Activated CD4-positive, alpha-beta T cell treated with anti-CD3 and anti-CD28 coated beads for 48 hours (primary cell): Measurements from ENCODE around the gene REV3L.
A peak's percentile ranks its signal among the peaks of the same experiment; 100 is the strongest.

Experiments used
- DNase-seq: peaks from one replicate; pipeline ENCODE4 v3.0.0-alpha.2; 2020

The REV3L gene

DNA sequence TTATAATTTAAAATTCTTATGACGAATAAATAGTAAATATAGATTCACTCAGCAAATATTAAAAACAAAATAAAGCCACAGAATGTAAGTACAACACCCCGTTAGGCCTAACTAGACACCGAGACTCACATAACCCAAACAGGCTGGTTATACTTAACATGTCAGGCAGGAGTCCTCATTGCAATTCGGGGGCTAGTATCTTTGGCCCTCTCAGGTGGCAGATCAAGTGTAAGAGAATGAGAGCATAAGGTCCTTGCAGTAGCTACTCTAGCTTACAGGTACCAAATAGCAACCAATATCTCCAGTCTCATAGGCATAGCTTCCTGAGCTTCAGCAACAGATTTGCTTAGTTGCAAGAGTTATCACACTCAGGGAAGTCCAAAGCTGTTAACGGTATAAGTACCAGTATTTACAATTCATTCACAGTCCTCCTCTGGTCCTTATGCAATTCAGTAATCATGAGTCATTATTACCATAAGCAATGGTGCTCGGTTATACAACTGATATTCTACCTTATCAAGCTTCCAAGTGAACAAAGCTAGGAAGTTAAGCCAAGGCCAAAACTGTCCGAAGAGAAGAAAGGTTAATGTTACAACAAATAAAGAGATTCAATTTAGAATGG is 20.1 kb downstream of the REV3L start:
- DNase-seq = no peak

DNA sequence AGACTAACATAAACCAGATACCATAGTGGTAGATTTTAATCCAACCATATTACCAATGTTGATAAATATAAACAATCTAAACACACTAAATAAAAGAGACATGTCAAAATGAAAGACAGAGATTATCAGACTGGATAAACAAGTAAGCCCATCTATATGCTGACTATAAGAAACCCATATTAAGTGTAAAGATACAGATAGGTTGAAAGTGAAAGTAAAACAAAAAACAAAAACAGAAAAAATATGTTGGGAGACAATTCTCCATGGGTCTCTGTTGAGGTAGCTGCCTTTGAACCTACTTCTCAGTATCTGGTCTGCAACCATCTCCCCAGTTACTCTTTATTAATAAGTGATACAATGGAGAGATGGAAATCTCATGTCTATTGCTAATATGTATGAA is 21.2 kb downstream of the REV3L start:
- no peak for DNase-seq

- no peak for DNase-seq
Measured at GRCh38 chr6:111458670-111459232, 24.3 kb downstream of the REV3L start.

GRCh38 chr6:111456208-111456607 is 26.8 kb downstream of the REV3L start:
- DNase-seq = no peak

GRCh38 chr6:111450636-111451035 is 32.4 kb downstream of the REV3L start:
- DNase-seq = no peak

GRCh38 chr6:111450087-111450486 is 32.9 kb downstream of the REV3L start:
- DNase-seq = no peak

DNA sequence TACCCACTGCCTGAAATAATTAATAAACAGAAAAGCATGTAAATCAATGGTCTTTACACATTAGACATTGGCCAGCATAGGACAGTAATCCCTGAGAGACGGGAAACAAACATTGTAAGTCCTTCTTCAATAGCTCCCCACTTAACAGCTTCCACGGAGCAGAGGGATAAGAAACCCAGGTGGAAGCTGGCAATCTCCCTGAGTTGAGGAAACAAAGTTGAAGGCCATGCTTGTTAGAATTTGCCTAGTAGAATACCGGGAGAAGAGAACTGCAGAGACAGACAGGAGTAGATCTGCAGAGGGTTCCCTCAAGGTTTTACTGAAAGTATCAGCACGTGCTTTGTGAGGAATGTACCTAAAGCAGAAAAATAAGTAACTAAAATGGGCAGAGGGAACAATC is 33.9 kb downstream of the REV3L start:
- no peak for DNase-seq

DNA sequence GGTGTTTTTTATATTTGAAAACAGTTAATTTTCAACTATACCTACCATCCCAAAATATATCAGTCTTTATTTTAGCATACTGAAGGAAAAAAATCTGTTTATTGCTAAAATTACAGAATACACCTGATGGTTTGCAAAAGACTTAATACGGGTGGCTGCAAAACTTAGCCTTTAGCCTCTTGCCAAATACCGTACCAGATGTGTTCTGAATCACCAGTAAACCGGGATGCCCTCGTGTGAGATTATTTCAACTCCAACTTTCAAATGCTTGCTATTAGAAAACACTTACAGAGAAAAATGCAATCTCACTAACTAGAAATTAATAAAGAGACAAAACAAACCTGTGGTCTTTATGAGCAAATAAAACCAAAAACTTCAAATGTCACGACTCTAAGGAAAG is 36.0 kb downstream of the REV3L start:
- DNase-seq = no peak

DNA sequence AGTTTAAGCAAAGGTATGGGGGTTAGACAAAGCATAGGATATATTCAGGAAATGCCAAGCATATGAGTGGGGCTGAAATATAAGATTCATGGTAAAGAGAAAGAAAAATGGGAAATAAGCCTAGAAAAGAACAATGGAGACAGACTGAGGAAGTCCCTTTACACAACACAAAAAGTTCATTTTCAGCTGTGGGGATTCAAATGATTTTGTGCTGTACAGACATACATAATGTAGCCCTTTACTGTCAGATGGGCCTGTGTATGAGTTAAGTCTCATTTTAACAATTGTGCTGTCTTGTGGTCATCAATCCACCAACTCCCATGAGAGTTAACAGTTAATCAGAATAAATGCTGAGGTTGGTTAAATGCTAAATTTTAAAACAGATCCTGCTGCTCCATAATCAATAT is 37.2 kb downstream of the REV3L start:
- no peak for DNase-seq

GRCh38 chr6:111444794-111445193 is 38.2 kb downstream of the REV3L start:
- DNase-seq = no peak

- no peak for DNase-seq
Measured at GRCh38 chr6:111441678-111442243, 41.3 kb downstream of the REV3L start.

- DNase-seq = no peak
Measured at GRCh38 chr6:111439171-111439570, 43.8 kb downstream of the REV3L start.

DNA sequence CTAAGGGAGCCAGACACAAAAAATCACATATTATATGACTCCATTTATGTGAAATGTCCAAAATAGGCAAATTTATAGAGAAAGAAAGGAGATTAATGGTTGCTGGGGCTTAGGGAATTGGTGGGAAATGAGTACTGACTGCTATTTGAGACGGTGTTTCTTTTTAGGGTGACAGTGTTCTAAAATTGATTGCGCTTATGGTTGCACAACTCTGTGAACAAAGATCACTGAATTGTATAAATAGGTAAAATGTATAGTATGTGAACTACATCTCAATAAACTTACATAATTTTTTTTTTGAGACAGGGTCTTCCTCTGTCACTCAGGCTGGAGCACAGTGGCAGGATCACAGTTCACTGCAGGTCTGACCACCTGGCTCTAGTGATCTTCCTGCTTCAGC is 45.4 kb downstream of the REV3L start:
- no peak for DNase-seq

DNA sequence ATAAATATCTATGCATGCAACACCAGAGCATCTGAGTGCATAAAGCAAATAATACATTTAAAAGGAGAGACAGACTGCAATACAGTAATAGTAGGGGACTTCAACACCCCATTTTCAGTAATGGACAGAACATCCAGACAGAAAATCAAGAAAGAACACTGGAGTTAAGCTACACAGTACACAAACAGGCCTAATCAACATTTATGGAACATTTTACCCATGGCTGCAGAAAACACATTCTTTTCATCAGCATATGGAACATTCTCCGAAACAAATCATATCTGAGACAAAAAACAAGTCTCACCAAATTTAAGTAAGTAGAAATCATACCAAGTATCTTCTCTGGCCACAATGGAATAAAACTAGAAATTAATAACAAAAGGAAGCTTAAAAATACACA is 50.5 kb downstream of the REV3L start:
- no peak for DNase-seq

GRCh38 chr6:111430605-111431376 is 52.2 kb downstream of the REV3L start:
- no peak for DNase-seq

DNA sequence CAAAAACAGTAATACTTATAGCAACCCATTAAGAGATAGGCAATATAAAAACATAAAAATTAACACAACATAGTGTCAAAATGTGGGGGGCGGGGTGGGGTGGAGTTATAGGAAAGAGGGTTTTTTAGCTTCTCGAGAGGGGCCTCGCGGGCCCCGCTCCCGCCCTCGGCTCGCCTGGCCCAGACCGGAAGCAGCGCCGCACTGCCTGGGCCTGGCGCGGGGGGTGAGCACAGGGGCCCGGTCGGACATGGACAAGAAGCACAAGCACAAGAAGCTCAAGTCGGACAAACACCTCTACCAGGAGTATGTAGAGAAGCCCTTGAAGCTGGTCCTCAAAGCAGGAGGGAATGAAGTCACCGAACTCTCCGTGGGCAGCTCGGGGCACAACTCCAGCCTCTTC is 53.4 kb downstream of the REV3L start:
- DNase-seq = no peak

DNA sequence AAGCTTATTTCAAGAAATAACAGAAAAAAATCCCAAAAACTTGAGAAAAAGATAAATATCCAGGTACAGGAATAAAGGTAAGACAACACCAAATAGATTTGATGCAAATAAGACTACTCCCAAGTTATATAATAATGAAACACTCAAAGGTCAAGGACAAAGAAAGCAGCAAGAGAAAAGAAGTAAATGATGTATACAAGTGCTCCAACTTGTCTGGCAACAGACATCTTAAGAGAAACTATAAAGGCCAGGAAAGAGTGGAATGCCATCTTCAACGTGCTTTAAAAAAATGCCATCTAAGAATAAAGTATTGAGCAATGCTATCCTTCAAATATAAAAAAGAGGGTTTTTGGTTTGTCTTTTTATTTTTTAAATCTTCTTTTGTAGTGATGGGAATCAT is 54.2 kb downstream of the REV3L start:
- no peak for DNase-seq

GRCh38 chr6:111427341-111428116 is 55.5 kb downstream of the REV3L start:
- DNase-seq = peak; percentile 14

- no peak for DNase-seq
Measured at GRCh38 chr6:111423960-111424846, 58.8 kb downstream of the REV3L start.

DNA sequence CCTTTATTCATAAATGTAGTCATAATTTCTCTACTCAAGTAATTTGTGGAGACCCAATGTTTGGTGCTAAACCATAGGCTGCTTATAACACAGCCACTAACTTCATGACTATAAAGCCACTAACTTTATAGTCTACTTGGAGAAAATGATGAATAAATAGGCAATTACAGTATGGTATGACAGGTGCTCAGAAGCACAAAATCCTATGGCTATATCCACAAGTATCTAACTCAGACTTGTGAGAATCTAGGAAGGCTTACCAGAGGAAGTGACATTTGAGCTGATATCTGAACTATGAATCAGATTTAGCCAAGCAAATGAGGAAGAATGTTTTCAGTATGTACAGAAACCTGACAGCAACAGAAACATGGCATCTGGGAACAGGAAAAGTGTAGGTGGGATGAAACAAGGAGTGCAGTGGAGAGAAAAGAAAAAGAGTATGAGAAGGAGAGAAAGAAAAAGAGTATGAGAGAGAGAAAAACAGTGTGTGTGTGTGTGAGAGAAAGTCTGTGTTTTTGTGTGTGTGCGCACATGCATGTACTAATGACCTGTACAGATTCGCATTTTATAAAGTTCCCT is 59.9 kb downstream of the REV3L start:
- no peak for DNase-seq

DNA sequence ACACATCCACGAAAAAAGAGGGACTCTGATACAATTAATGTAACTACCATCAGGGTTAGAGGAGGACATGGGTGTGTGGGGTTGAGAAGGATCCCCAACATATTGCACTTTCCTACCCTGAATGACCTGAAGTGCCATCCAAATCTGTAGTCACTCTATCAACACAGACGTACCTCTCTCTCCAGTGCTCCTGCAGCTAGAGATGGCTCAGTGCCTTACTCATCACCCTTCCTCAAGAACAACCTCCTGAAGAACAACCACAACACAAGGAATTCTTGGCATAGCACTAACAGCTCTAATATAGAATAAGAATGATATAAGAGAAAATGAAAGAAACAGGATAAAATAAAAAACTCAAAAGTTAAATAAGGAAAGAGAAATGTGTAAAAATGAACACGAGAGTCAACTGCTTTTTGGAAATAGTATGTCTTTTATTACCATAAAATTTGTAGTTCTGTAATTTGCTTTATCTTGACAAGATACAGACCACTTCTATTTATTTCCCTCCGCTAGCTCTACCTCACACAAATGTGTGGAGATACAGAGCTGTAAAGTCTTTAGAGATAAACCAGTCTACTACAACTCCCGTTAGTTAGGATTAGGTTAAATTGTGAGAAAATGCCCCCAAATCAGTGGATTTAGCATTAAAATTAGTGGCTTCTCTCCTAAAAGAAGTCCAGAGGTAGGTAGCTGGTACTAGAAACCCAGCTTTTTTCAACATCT is 63.9 kb downstream of the REV3L start:
- no peak for DNase-seq
